Endothelial cell of umbilical vein (primary cell): Measurements from ENCODE around the gene COG5. TPM values are rescaled to one million over a fixed set of nuclear protein-coding genes. Genes with fewer than 3 reads are reported as not detected.

ENCODE experiments used
- BruUV-seq: library from RNA; stranded (reverse); fragments of 400-500 nt; replicated peaks from 2 replicates; lab custom pipeline; 2021; lab: Mats Ljungman, UMichigan
- CTCF ChIA-PET: fragments of 300-600, 350-600 bp; sonication (Branson Sonifier 250); formaldehyde crosslinking; loops from one replicate; lab custom pipeline; 2021; ENCODE audit warnings: antibody characterized with exemption, inconsistent platforms; lab: Charles Lee
- POLR2A ChIA-PET: fragments of 300-600, 350-600 bp; sonication (Branson Sonifier 250); formaldehyde crosslinking; loops from one replicate; lab custom pipeline; 2021; ENCODE audit warnings: antibody characterized with exemption, inconsistent platforms; lab: Charles Lee
- DNase-seq: peaks from one replicate; pipeline ENCODE4 v3.0.0-alpha.2; 2011; ENCODE audit warnings: low read depth, low spot score
- FAIRE-seq: peaks from 2 replicates; lab custom pipeline; 2011; peaks lifted over from hg19 to GRCh38; lab: Jason Lieb, UNC
- H2AFZ ChIP-seq: 2 replicates; pipeline ENCODE4 v1.6.0; 2012; ENCODE audit warnings: low read depth, low read length, control low read depth, inconsistent platforms
- H3K27ac ChIP-seq: 2 replicates; pipeline ENCODE4 v1.5.1; 2011; ENCODE audit warnings: low read depth, mild to moderate bottlenecking, control low read depth, low read length, moderate library complexity; ENCODE audit not compliant: insufficient read depth
- H3K27me3 ChIP-seq, 2 experiments: 2 replicates each; pipeline versions ENCODE4 v1.6.0 to v1.6.1; 2011; ENCODE audit warnings: low read length in 2 of 2, mixed read lengths in 1 of 2; ENCODE audit not compliant: control insufficient read depth in 2 of 2, insufficient read depth in 2 of 2
- H3K36me3 ChIP-seq, 2 experiments: 2 replicates in 1 of 2; 3 replicates in 1 of 2; pipeline ENCODE4 v1.5.1; 2011; ENCODE audit warnings: low read length in 2 of 2, mild to moderate bottlenecking in 1 of 2, moderate library complexity in 1 of 2; ENCODE audit not compliant: control insufficient read depth in 2 of 2, insufficient read depth in 2 of 2; ENCODE audit errors: extremely low read depth in 1 of 2
- H3K4me1 ChIP-seq: 3 replicates; pipeline ENCODE4 v1.5.1; 2011; ENCODE audit warnings: mild to moderate bottlenecking, low read length; ENCODE audit not compliant: control insufficient read depth, insufficient read depth; ENCODE audit errors: extremely low read depth
- H3K4me2 ChIP-seq: 2 replicates; pipeline ENCODE4 v1.6.1; 2011; ENCODE audit warnings: low read length, control low read depth, mixed read lengths; ENCODE audit not compliant: insufficient read depth
- H3K4me3 ChIP-seq, 3 experiments: fragments of 200-600 bp in 1 of 3; sonication (generic), shearing (Covaris generic) in 1 of 3; replicated peaks in 1 of 3; 2 replicates each; pipeline ENCODE4 v1.5.1; 2011 to 2016; ENCODE audit warnings: control low read depth in 3 of 3, low read length in 3 of 3, mild to moderate bottlenecking in 2 of 3, inconsistent platforms in 1 of 3, low read depth in 1 of 3, moderate library complexity in 1 of 3; ENCODE audit not compliant: insufficient read depth in 1 of 3
- H3K79me2 ChIP-seq: 2 replicates; pipeline ENCODE4 v1.6.0; 2012; ENCODE audit warnings: low read length, inconsistent platforms; ENCODE audit not compliant: control insufficient read depth, insufficient read depth
- H3K9ac ChIP-seq: replicated peaks from 2 replicates; pipeline ENCODE3; 2011; ENCODE audit warnings: low read length, control low read depth; ENCODE audit not compliant: insufficient read depth; ENCODE audit errors: extremely low read depth
- H3K9me1 ChIP-seq: replicated peaks from 3 replicates; pipeline ENCODE4 v1.6.0; 2011; ENCODE audit warnings: mild to moderate bottlenecking, low read length; ENCODE audit not compliant: control insufficient read depth, insufficient read depth; ENCODE audit errors: extremely low read depth
- H3K9me3 ChIP-seq: replicated peaks from 2 replicates; pipeline ENCODE4 v1.5.1; 2012; ENCODE audit warnings: low read length, inconsistent platforms; ENCODE audit not compliant: control insufficient read depth, insufficient read depth
- H4K20me1 ChIP-seq: replicated peaks from 2 replicates; pipeline ENCODE3; 2011; ENCODE audit warnings: mild to moderate bottlenecking, low read length; ENCODE audit not compliant: control insufficient read depth, insufficient read depth; ENCODE audit errors: extremely low read depth
- CTCF ChIP-seq, 2 donors: IDR thresholded peaks; 1 replicate in 1 of 2; 2 replicates in 1 of 2; pipeline ENCODE4 v1.5.1; 2011; ENCODE audit warnings: low read length in 2 of 2, mild to moderate bottlenecking in 2 of 2, moderate library complexity in 2 of 2, control low read depth in 1 of 2, inconsistent platforms in 1 of 2, low read depth in 1 of 2; ENCODE audit not compliant: insufficient read depth in 1 of 2; ENCODE audit errors: extremely low read depth in 1 of 2
- EZH2 ChIP-seq: IDR thresholded peaks from 2 replicates; pipeline ENCODE4 v1.6.1; 2012; ENCODE audit warnings: borderline replicate concordance, low read depth, mild to moderate bottlenecking, moderate library complexity, low read length, inconsistent platforms; ENCODE audit not compliant: severe bottlenecking
- FOS ChIP-seq: IDR thresholded peaks from 2 replicates; pipeline ENCODE4 v1.6.1; 2011; ENCODE audit warnings: mild to moderate bottlenecking, low read length, moderate library complexity, borderline replicate concordance; ENCODE audit not compliant: insufficient read depth
- JUN ChIP-seq: IDR thresholded peaks from 2 replicates; pipeline ENCODE4 v1.6.1; 2011; ENCODE audit warnings: borderline replicate concordance, low read depth; ENCODE audit not compliant: insufficient read length, insufficient read depth
- MYC ChIP-seq: IDR thresholded peaks from one replicate; pipeline ENCODE4 v1.6.1; 2011; ENCODE audit warnings: mild to moderate bottlenecking, low read depth, low read length
- POLR2A ChIP-seq: IDR thresholded peaks from 2 replicates; pipeline ENCODE4 v1.6.1; 2012; ENCODE audit warnings: low read depth, mild to moderate bottlenecking, control low read depth, low read length
- dilution Hi-C: fragments of 300-500 bp; cut with MboI; formaldehyde crosslinking; loops from one replicate; pipeline ENCODE4 v1.15.0; 2019; ENCODE audit warnings: low sequenced_read_pairs; ENCODE audit not compliant: extremely low pct_ligation_motif_present
- intact Hi-C: fragments of 100-400 bp; cut with micrococcal nuclease; formaldehyde crosslinking; loops from one replicate; pipeline ENCODE4 v1.10.0; 2022
- polyA plus RNA-seq, 4 experiments: library from polyadenylated mRNA; depleted of rRNA in 3 of 4; stranded (reverse) in 3 of 4; unstranded in 1 of 4; fragments of >200 nt; gene quantifications; 2 replicates each; pipeline versions ENCODE4 v1.2.1 to v1.2.3, GENCODE V29; 2011 to 2012; ENCODE audit warnings: missing spikeins in 1 of 4
- total RNA-seq: library from RNA; stranded (reverse); gene quantifications from 2 replicates; pipeline ENCODE4 v1.2.3, GENCODE V29; 2021

The COG5 gene
- total and polyA plus RNA-seq, 2 donors (not counting 3 experiments of a cell fraction or from before 2014, with no cell fraction given), result 18.8 to 45.3 TPM

- Histone ChIP-seq H3K4me3 (no peak overlapping the region), H3K36me3 (no peaks in the 10 kb centered on the region), H3K9ac (no peak overlapping the region), H3K27me3 (no peaks in the 10 kb centered on the region), H3K9me3 (no peaks in the 10 kb centered on the region), H3K27ac (no peak overlapping the region), H4K20me1 (no peaks in the 10 kb centered on the region), H3K4me1 (peaks cover 4% of the 10 kb centered on the region), H3K79me2 (no peaks in the 10 kb centered on the region), H3K4me2 (no peak overlapping the region), H2AFZ (no peak overlapping the region), H3K9me1 (no peaks in the 10 kb centered on the region)
- ChIA-PET POLR2A (no interaction called here), CTCF (interaction anchor here (0.6 to 1.2 kb wide), 3 partner anchors 10 to 86 kb away, joined by 3 to 4 read pairs (median 3); no protein-coding TSS in a partner anchor)
- DNase-seq, result no peak
- BruUV-seq, result no TSS peak
- dilution Hi-C loops (no loop called here), intact Hi-C loops (no loop called here)
- no peak for FAIRE-seq
- TF ChIP-seq MYC (no peak), POLR2A (no peak), EZH2 (no peak), CTCF (IDR thresholded peaks at IDR 0.05; ENCODE audit: extremely low read depth in 1 of 2, insufficient read depth in 1 of 2, low read depth in 1 of 2, low read length in 2 of 2) (no peak), FOS (no peak), JUN (no peak)
Measured at GRCh38 chr7:107405559-107405958, 158.2 kb downstream of the COG5 start.
